Amniotic stem cell (primary cell): ENCODE results near the gene GOLIM4.
A peak's percentile ranks its signal among the peaks of the same experiment; 100 is the strongest.
"Not testable (repeated sequence)": the region's sequence is repeated elsewhere in the genome, so short reads cannot be mapped to it uniquely, and the experiment has no call there.

Source experiments
- DNase-seq: peaks from one replicate; lab custom pipeline; 2025; lab: John Stamatoyannopoulos, UW

Gene GOLIM4

DNA sequence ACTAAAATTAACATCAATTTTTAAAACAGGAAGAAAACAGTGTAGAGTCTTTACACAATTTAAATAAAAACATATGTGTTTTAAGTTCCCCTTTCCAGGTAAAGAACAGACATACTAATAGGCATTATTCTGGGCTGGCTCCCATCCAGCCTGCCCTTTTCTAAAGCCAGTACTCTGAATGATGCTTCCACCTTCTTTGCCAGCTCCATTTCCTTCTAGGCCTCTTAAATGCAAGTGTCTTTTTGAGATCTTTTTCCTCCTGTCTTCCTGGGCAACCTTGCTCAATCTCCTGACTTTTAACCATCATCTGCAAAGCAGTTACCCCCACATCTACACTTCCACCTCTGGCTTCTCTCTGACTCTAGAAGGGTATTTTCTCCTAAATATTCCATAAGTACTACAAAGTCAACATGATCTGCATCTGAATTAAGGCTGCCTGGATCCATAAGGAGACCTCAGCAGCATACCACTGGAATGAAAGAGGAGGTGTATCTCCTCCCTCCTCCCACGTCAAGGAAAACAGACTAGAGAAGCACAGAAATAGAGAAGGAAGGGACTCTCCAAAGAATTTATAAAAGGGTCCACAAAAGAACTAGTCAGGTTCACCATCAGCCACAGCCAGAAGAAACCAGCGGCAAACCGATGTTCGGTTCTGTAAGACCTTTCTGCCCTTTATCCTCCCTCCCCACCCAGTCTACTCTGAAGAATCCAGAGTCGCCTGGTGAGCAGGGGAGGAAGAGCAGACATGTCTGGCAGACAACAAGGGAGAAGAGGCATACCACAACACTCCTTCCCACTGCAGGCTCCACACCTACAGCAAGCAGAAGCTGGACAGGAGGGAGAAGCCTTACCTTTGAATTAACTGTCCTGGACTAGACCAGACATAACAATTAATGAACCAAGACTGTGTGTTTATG lies 47.1 kb downstream of the GOLIM4 start:
- DNase-seq: no peak

GRCh38 chr3:168047936-168048335 lies 47.8 kb downstream of the GOLIM4 start:
- DNase-seq: no peak

DNA sequence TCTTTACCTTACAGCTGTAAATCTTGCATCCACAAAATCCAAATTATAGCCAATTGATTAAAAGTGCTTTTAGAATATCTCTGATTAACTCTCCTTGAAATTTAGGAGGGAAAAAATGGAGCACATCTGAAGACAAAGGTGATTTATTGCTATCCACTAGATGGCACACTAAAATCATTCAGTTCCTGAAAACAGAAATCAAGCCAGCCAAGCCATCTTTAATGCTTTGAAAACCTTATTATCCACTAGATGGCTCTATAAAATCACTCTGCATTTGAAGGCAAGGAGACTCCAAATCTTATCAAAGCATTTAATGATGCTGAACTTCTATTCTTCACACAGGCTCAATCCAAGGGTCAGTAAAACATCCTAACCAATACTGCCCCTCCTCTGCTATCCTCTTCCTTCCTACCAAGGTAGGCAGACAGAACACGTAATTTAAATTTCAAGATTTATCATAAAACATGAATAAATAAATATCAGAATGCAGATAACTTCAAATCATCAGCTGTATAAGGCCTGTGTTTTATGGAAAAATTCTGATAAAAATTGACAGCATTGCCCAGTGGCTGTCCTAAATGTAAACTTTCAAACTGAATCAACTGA lies 48.4 kb downstream of the GOLIM4 start:
- DNase-seq: peak; percentile 73

GRCh38 chr3:168044049-168044448 lies 51.7 kb downstream of the GOLIM4 start:
- no peak for DNase-seq

- DNase-seq: peak; percentile 28
Measured at GRCh38 chr3:168040607-168041208, 55.0 kb downstream of the GOLIM4 start.

DNA sequence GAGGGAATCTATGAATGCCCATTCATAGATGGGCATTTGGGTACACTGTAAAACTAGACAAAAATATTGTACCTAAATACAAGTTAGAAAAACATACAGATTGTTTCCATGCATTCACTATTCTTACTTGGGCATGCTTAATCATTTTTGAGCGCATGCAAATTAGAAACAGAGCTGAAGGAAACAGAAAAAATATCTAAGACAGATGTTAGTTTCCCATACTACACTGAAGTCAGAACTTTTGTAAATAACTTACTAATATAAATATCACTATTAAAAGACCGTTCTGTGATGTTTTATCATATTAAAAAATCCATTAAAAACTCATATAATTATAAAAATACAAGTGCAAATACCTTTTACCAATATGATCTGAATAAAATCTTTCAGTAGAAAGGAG lies 58.7 kb downstream of the GOLIM4 start:
- no peak for DNase-seq

GRCh38 chr3:168036619-168037018 lies 59.1 kb downstream of the GOLIM4 start:
- no peak for DNase-seq

DNA sequence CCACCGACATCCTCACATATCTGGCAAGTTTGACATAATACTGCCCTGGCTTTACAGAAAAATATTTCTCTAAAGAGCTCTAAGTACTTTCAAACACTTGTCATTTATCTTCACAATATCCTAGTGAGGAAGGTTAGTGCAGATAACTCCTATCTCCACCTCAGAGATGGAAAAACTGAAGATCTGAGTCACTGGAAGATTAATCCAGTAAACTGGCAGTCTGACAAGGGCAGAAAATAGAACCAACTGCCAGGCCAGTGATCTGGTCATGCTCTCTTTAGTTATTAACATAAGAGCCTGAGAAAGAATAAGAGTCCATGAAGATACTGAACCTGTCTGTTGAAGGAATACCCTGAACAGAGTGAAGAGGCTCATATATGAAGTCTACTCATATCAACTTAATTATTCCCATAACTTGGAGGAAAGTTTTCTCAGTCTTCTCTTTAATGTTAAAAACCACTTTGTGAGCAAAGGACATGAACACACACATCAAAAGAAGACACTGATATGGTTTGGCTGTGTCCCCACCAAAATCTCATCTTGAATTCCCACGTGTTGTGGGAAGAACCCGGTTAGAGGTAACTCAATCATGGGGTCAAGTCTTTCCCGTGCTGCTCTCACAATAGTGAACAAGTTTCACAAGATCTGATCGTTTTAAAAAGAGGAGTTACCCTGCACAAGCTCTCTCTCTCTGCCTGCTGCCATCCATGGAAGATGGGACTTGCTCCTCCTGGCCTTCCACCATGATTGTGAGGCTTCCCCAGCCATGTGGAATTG lies 61.4 kb downstream of the GOLIM4 start:
- DNase-seq: peak; percentile 41

DNA sequence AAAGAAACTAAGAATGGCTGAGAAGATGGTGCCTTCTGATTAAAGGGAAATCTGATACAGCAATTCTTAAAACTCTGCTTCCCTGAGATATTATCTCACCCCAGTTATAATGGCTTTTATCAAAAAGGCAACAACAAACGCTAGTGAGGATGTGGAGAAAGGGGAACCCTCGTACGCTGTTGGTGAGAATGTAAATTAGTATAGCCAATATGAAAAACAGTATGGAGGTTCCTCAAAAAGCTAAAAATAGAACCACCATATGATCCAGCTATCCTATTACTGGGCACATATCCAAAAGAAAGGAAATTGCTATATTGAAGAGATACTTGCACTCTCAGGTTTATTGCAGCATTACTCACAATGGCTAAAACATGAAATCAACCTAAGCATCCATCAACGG lies 65.1 kb downstream of the GOLIM4 start:
- DNase-seq: no peak

DNA sequence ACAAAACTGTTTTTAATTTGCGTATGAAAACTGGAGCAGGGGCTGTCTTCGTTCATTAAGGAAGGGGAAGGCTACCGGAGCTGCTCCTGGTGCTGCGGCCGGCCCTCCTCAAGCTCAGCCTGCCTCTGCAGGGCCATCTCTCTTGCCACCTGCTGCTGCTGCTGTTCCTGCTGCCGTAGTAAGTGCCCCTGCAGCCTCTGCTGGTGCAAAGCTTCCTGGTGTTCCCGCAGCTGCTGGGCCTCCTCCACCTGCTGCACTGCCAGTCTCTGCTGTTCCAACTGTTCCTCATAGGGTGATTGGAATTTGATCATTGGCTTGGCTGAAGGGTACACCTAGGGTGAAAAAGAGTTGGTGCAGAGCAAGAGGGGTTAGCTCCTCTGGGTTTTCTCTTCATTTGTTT lies 66.0 kb downstream of the GOLIM4 start:
- DNase-seq: no peak

DNA sequence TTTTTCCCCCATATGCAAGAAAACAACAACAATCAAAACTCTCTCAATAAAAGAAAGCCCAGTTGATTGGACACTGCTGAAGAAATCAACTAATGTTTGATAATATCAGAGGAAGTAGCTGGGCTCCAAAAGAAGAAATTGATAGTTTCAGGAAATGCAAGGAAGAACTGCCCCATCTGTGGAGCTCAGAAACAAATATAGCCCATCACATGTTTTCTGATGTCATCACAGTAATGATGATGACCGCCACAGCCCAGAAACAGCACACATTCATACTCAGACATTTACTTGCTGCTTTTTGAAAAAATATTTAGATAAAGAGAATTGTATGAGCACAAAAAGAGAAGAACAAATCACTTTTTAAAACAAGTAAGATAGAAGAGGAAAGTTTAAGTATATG lies 67.6 kb downstream of the GOLIM4 start:
- DNase-seq: no peak

DNA sequence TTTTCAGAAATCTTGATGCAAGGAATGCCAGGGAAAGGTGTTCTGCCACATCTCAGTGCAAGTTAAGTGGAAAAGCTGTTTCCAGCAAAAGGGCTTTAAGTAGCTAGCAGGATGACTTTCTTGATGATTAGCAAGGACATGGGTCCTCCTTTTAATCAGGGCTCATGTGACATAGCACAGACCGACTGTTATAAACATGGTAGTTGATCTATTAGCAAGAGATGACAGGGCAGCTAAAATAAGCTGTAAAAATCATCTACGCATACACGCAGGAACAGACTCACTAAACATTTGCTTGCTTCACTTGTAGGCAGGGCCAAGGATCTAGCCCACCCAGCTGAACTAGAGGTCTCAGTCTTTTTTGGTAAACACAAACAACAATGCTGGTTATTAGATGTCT lies 69.0 kb downstream of the GOLIM4 start:
- no peak for DNase-seq

DNA sequence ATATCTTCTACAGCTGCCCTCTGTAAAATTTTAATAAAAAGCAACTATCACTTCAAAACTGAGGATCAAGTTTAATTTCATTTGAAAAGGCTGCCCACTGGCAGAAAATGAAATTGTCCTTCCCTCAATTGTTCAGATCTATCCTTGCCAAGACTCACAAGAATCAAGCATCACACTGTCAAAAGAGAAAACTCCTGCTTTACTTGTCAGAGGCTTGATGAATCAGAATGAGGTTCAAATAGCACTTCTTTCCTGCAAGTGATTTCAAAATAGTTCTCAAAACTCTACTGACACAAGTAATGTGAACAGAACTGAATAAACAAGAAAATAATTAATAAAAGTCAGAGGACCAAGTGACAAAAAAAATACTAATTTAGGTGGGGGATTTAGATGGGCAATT lies 70.6 kb downstream of the GOLIM4 start:
- DNase-seq: no peak

DNA sequence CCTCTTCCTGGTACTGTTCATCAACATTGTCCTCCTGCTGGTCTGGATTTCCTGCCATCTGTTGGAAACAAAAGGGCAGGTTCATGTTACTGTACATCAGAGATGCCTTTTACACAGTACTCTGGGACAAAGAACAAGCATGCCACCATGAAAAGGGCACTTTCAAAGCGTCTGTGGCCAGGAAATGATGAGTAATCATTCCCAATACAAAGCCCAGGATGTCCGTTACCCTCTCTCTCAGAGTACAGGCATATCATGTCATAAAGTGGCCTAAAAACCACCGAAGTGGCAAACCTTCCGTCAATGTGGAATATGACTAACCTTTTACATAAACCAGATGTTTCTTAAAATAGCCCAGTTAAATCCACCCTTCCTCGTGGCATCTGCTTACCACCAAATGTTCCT lies 71.2 kb downstream of the GOLIM4 start:
- DNase-seq: peak; percentile 67

DNA sequence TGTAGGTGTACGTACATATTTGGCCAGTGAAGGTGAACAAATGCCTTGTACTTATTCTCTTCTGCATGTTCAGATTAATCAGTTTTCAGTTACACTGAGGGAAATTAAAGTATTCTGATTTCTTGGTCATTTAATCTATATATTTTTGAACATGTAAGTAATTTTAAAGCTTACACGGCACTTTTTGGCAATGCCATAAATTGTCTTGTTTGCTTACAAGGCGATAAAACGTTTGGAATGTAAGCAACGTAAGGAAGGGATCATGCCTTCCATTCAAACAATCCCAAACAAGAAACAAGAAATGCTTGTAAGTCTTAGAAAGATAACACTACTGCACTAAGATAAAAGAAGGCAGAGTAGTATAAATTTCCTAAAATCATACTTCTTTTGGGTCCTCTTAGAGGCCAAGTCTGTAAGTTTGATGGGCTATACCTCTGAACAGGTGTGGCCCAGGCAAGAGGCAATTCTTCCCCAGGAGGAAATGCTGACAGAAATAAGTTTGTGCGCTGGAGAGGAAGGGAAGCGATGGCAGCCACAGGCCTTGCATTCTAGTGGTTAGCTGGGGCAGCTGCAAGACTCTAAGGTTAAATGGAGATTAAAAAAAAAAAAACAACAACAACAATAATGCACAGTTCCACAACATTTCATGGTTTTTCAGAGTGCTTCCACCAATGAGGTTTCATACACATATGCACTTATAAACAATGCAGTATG lies 73.8 kb downstream of the GOLIM4 start:
- DNase-seq: no peak

- DNase-seq: not testable (repeated sequence)
Measured at GRCh38 chr3:168011280-168011679, 84.4 kb downstream of the GOLIM4 start.

DNA sequence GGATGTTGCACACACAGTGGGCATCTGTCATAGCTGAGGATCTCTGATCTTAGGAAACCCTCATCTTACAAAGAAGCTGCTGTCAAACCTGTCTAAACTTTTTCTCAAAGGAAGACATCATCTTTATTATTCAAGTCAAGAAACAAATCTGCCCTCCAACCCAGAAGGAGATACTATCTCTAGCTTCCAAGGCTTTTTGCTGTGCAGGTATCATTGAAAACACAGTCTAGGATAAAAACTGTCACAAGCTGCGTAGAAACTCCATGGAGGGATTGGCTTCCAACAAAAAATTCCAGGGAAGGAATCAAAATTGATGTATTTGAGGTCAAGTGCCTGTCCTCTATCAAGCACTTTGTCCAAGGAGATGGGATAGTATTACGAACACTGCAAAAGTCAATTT lies 89.1 kb downstream of the GOLIM4 start:
- DNase-seq: no peak

GRCh38 chr3:168003911-168004310 lies 91.8 kb downstream of the GOLIM4 start:
- DNase-seq: no peak

- no peak for DNase-seq
Measured at GRCh38 chr3:168002786-168003368, 92.8 kb downstream of the GOLIM4 start.

DNA sequence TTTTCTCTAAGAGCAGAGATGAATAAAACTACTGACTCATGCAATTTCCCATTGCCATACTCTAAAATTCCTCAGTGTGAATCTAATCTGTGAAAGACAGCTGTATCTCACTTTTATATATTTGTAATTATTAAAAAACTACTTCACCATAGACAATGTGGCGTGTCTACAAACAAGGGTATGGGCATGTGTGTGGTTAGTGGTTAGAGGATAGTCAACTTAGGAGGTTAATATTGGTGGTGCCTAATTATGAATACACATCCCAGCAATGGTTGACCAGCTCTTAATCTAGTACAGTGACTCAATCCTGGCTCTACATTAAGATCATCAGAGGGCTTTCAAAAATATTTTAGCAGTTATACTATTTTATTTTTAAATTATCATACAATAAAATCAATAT lies 94.5 kb downstream of the GOLIM4 start:
- no peak for DNase-seq

DNA sequence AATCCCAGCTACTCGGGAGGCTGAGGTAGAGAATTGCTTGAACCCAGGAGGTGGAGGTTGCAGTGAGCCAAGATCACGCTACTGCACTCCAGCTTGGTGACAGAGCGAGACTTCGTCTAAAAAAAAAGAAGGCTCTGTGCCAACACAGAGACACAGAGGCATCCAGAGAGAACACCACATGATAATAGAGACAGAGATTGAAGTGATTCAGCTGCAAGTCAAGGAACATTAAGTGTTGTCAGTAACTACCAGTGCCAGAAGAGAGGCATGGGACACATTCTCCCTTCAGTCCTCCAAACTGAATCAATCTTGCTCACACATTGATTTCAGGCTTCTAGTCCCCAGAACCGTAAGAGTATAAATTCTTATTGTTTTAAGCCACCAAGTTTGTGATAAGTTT lies 97.5 kb downstream of the GOLIM4 start:
- no peak for DNase-seq
